PC-3 (cell line): ENCODE data around the gene LAMA2.

Source experiments
- CTCF ChIP-seq: fragments of 300-600 bp; sonication (generic); conservative IDR thresholded peaks from 2 replicates; pipeline ENCODE4 v1.5.1; 2017; ENCODE audit warnings: antibody characterized with exemption, low read depth, mild to moderate bottlenecking, low read length
- EZH2 ChIP-seq: fragments of 300-600 bp; sonication (generic); IDR thresholded peaks from one replicate; pipeline ENCODE4 v1.6.1; 2017; ENCODE audit warnings: antibody characterized with exemption, mild to moderate bottlenecking, low read length; ENCODE audit not compliant: unreplicated experiment
- EZH2phosphoT487 ChIP-seq: fragments of 300-600 bp; sonication (generic); IDR thresholded peaks from 2 replicates; pipeline ENCODE4 v1.6.1; 2018; ENCODE audit warnings: mild to moderate bottlenecking, antibody characterized with exemption, low read length, borderline replicate concordance

DNA sequence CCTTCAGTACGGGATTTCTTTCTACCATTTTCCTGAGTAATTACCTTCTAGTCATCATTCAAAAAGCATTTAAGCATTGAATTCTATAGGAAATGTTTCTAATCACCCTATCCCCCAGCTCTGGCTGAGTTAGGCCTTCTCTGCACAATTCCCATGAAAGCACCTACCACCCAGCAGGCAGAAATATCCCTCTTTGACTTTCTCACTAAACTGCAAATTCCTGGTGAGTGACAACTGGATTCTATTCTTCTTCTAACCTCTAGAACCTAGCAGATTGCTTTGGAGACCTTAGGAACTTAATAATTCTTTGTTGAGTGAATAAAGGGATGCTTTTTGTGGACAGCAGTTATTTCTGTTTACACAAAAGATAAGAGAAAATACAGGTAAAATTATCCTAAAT, 328.7 kb downstream of the LAMA2 start:
- no peak for TF ChIP-seq CTCF
- no peak for TF ChIP-seq EZH2phosphoT487
- no peak for TF ChIP-seq EZH2
